CD14-positive monocyte (primary cell): Measurements from ENCODE around the gene YTHDF1. TPM values are rescaled to one million over a fixed set of nuclear protein-coding genes. Genes with fewer than 3 reads are reported as not detected.

ENCODE experiments used
- DNase-seq, 3 donors: peaks; one replicate each; pipeline ENCODE4 v3.0.0-alpha.2; 2011 to 2022
- H2AFZ ChIP-seq: 2 replicates; pipeline ENCODE4 v1.6.0; 2012; ENCODE audit warnings: mild to moderate bottlenecking, low read depth, low read length, inconsistent platforms; ENCODE audit not compliant: insufficient read depth, poor library complexity, severe bottlenecking
- H3K27ac ChIP-seq, 2 donors: 1 replicate in 1 of 2; 2 replicates in 1 of 2; pipeline ENCODE4 v1.5.1; 2012 to 2013; ENCODE audit warnings: low read length in 2 of 2, control low read depth in 1 of 2, inconsistent platforms in 1 of 2, low read depth in 1 of 2, mild to moderate bottlenecking in 1 of 2
- H3K27me3 ChIP-seq, 2 donors: one replicate each; pipeline versions ENCODE4 v1.6.0 to v1.6.1; 2011 to 2013; ENCODE audit warnings: low read length in 2 of 2; ENCODE audit not compliant: control insufficient read depth in 2 of 2, insufficient read depth in 2 of 2
- H3K36me3 ChIP-seq, 2 donors: replicated peaks in 1 of 2; 1 replicate in 1 of 2; 2 replicates in 1 of 2; pipeline versions ENCODE4 v1.5.1 to v1.6.1; 2012 to 2013; ENCODE audit warnings: low read length in 2 of 2, control low read depth in 1 of 2, inconsistent platforms in 1 of 2, mild to moderate bottlenecking in 1 of 2; ENCODE audit not compliant: insufficient read depth in 2 of 2, control insufficient read depth in 1 of 2
- H3K4me1 ChIP-seq, 2 donors: 1 replicate in 1 of 2; 2 replicates in 1 of 2; pipeline versions ENCODE4 v1.5.1 to v1.6.1; 2012 to 2013; ENCODE audit warnings: low read length in 2 of 2, control low read depth in 1 of 2, inconsistent platforms in 1 of 2, mild to moderate bottlenecking in 1 of 2, moderate library complexity in 1 of 2; ENCODE audit not compliant: insufficient read depth in 2 of 2, control insufficient read depth in 1 of 2
- H3K4me2 ChIP-seq: replicated peaks from 2 replicates; pipeline ENCODE3; 2012; ENCODE audit warnings: low read length, moderate library complexity, mild to moderate bottlenecking; ENCODE audit not compliant: poor library complexity, severe bottlenecking; ENCODE audit errors: extremely low read depth
- H3K4me3 ChIP-seq, 3 experiments: fragments of 200-600 bp in 1 of 3; sonication (generic) in 1 of 3; replicated peaks in 1 of 3; 1 replicate in 2 of 3; 2 replicates in 1 of 3; pipeline ENCODE4 v1.5.1; 2011 to 2013; ENCODE audit warnings: low read length in 3 of 3, mild to moderate bottlenecking in 3 of 3, control low read depth in 2 of 3, low read depth in 2 of 3, inconsistent platforms in 1 of 3, moderate library complexity in 1 of 3
- H3K79me2 ChIP-seq: 2 replicates; pipeline ENCODE4 v1.6.0; 2012; ENCODE audit warnings: mild to moderate bottlenecking, control low read depth, inconsistent platforms, low read length, moderate library complexity; ENCODE audit not compliant: insufficient read depth
- H3K9ac ChIP-seq: 2 replicates; pipeline ENCODE4 v1.6.0; 2017; ENCODE audit warnings: low read length, mild to moderate bottlenecking; ENCODE audit not compliant: insufficient read depth, poor library complexity, severe bottlenecking
- H3K9me3 ChIP-seq, 2 donors: replicated peaks in 1 of 2; 1 replicate in 1 of 2; 2 replicates in 1 of 2; pipeline versions ENCODE4 v1.5.1 to v1.6.1; 2012 to 2013; ENCODE audit warnings: low read length in 2 of 2, control low read depth in 1 of 2; ENCODE audit not compliant: control insufficient read depth in 1 of 2, insufficient read depth in 1 of 2
- H4K20me1 ChIP-seq: 2 replicates; pipeline ENCODE4 v1.6.0; 2012; ENCODE audit warnings: mild to moderate bottlenecking, low read length, control low read depth, moderate library complexity; ENCODE audit not compliant: insufficient read depth
- H3K27ac Mint-ChIP-seq, 7 donors: one replicate each; pipeline ENCODE4 v1.8.0; 2020; ENCODE audit warnings: mild to moderate bottlenecking in 7 of 7, mixed read lengths in 7 of 7, moderate library complexity in 6 of 7, inconsistent platforms in 2 of 7
- H3K27me3 Mint-ChIP-seq, 3 donors: one replicate each; pipeline ENCODE4 v1.8.0; 2021 to 2022; ENCODE audit warnings: low read depth in 3 of 3, mild to moderate bottlenecking in 3 of 3, mixed read lengths in 3 of 3, moderate library complexity in 3 of 3, inconsistent platforms in 1 of 3
- H3K36me3 Mint-ChIP-seq, 2 donors: one replicate each; pipeline ENCODE4 v1.8.0; 2020; ENCODE audit warnings: mixed read lengths in 2 of 2, inconsistent platforms in 1 of 2, mild to moderate bottlenecking in 1 of 2
- H3K4me1 Mint-ChIP-seq: one replicate; pipeline ENCODE4 v1.8.0; 2020; ENCODE audit warnings: mild to moderate bottlenecking, mixed read lengths
- H3K4me3 Mint-ChIP-seq, 2 donors: one replicate each; pipeline ENCODE4 v1.8.0; 2020; ENCODE audit warnings: mild to moderate bottlenecking in 2 of 2, mixed read lengths in 2 of 2, moderate library complexity in 1 of 2
- H3K9me3 Mint-ChIP-seq, 7 donors: one replicate each; pipeline ENCODE4 v1.8.0; 2020 to 2022; ENCODE audit warnings: mixed read lengths in 7 of 7, mild to moderate bottlenecking in 6 of 7, moderate library complexity in 6 of 7, inconsistent platforms in 2 of 7
- CTCF ChIP-seq: fragments of 200-600 bp; IDR thresholded peaks from one replicate; pipeline ENCODE4 v1.8.0; 2022; ENCODE audit warnings: antibody characterized with exemption, mild to moderate bottlenecking
- WGBS: methylation state at CpG from one replicate; pipeline ENCODE4 v1.1.5; 2013; ENCODE audit warnings: missing lambda C conversion rate; ENCODE audit not compliant: insufficient coverage; 5-methylcytosine and 5-hydroxymethylcytosine counted together
- intact Hi-C, 2 donors: fragments of 100-400 bp; cut with micrococcal nuclease; formaldehyde crosslinking; loops; one replicate each; pipeline versions ENCODE4 v1.15.0 to v1.15.1; 2023
- polyA plus RNA-seq, 3 donors: library from polyadenylated mRNA; depleted of rRNA in 1 of 3; unstranded in 2 of 3; stranded (reverse) in 1 of 3; fragments of 300-500 nt in 2 of 3; fragments of >200 nt in 1 of 3; fragmentation: Illumina TruSeq in 2 of 3; gene quantifications; 1 replicate in 2 of 3; 2 replicates in 1 of 3; pipeline ENCODE4 v1.2.3, GENCODE V29; 2012 to 2021

The YTHDF1 gene
- polyA plus RNA-seq, 3 donors = 18.0 to 33.4 (median 25.9) TPM

- peaks cover 4 to 12% (median 10%) of the 10 kb centered on the region in 7 donors for H3K9me3 Mint-ChIP-seq
- no peaks in the 10 kb centered on the region for H3K36me3 ChIP-seq
- no peaks in the 10 kb centered on the region for H4K20me1 ChIP-seq
- H3K4me3 Mint-ChIP-seq = no peak overlapping the region
- H3K9ac ChIP-seq = no peak overlapping the region
- H3K9me3 ChIP-seq = peaks cover 0 to 8% of the 10 kb centered on the region in 2 donors
- H3K4me2 ChIP-seq = no peak overlapping the region
- H3K79me2 ChIP-seq = no peaks in the 10 kb centered on the region
- no peak overlapping the region for H3K4me3 ChIP-seq
- no peaks in the 10 kb centered on the region for H3K36me3 Mint-ChIP-seq
- no peak overlapping the region for H3K27ac ChIP-seq
- no peak for DNase-seq
- peaks cover 0 to 4% of the 10 kb centered on the region in 2 donors for H3K27me3 ChIP-seq
- H2AFZ ChIP-seq = no peak overlapping the region
- H3K4me1 ChIP-seq = no peaks in the 10 kb centered on the region
- WGBS = 80% methylated on average over 21 of the region's 28 CpGs
- TF ChIP-seq CTCF = no peak
- peaks cover 5 to 19% (median 12%) of the 10 kb centered on the region in 3 donors for H3K27me3 Mint-ChIP-seq
- H3K27ac Mint-ChIP-seq = no peak overlapping the region
- intact Hi-C loops = no loop called here
- H3K4me1 Mint-ChIP-seq = no peaks in the 10 kb centered on the region
These were observed 63.3 kb downstream of the YTHDF1 start for GRCh38 chr20:63152322-63153253.

- no peak for DNase-seq
- H3K79me2 ChIP-seq = no peaks in the 10 kb centered on the region
- peaks cover 0 to 8% of the 10 kb centered on the region in 2 donors for H3K9me3 ChIP-seq
- no peak overlapping the region for H3K9ac ChIP-seq
- H3K27ac ChIP-seq = no peak overlapping the region
- no peak for TF ChIP-seq CTCF
- H3K4me3 Mint-ChIP-seq = no peak overlapping the region
- H3K4me1 Mint-ChIP-seq = no peaks in the 10 kb centered on the region
- intact Hi-C loops = no loop called here
- H3K36me3 Mint-ChIP-seq = no peaks in the 10 kb centered on the region
- no peak overlapping the region for H2AFZ ChIP-seq
- H3K4me1 ChIP-seq = no peaks in the 10 kb centered on the region
- peaks cover 0 to 6% of the 10 kb centered on the region in 2 donors for H3K27me3 ChIP-seq
- WGBS = 63% methylated on average over 37 of the region's 40 CpGs
- H3K4me2 ChIP-seq = no peak overlapping the region
- no peaks in the 10 kb centered on the region for H3K36me3 ChIP-seq
- H3K27me3 Mint-ChIP-seq = peaks cover 5 to 21% (median 12%) of the 10 kb centered on the region in 3 donors
- H3K4me3 ChIP-seq = no peak overlapping the region
- no peaks in the 10 kb centered on the region for H4K20me1 ChIP-seq
- no peak overlapping the region for H3K27ac Mint-ChIP-seq
- peaks cover 5 to 17% (median 13%) of the 10 kb centered on the region in 7 donors for H3K9me3 Mint-ChIP-seq
These were observed 64.2 kb downstream of the YTHDF1 start for GRCh38 chr20:63151554-63152321.
